Endothelial cell of umbilical vein (primary cell): ENCODE measurements around the gene NR2E1. TPM values are rescaled to one million over a fixed set of nuclear protein-coding genes. Genes with fewer than 3 reads are reported as not detected.

ENCODE experiments used
- BruUV-seq: library from RNA; stranded (reverse); fragments of 400-500 nt; replicated peaks from 2 replicates; lab custom pipeline; 2021; lab: Mats Ljungman, UMichigan
- CTCF ChIA-PET: fragments of 300-600, 350-600 bp; sonication (Branson Sonifier 250); formaldehyde crosslinking; loops from one replicate; lab custom pipeline; 2021; ENCODE audit warnings: antibody characterized with exemption, inconsistent platforms; lab: Charles Lee
- POLR2A ChIA-PET: fragments of 300-600, 350-600 bp; sonication (Branson Sonifier 250); formaldehyde crosslinking; loops from one replicate; lab custom pipeline; 2021; ENCODE audit warnings: antibody characterized with exemption, inconsistent platforms; lab: Charles Lee
- DNase-seq: peaks from one replicate; pipeline ENCODE4 v3.0.0-alpha.2; 2011; ENCODE audit warnings: low read depth, low spot score
- FAIRE-seq: peaks from 2 replicates; lab custom pipeline; 2011; peaks lifted over from hg19 to GRCh38; lab: Jason Lieb, UNC
- H2AFZ ChIP-seq: 2 replicates; pipeline ENCODE4 v1.6.0; 2012; ENCODE audit warnings: low read depth, low read length, control low read depth, inconsistent platforms
- H3K27ac ChIP-seq: 2 replicates; pipeline ENCODE4 v1.5.1; 2011; ENCODE audit warnings: low read depth, mild to moderate bottlenecking, control low read depth, low read length, moderate library complexity; ENCODE audit not compliant: insufficient read depth
- H3K27me3 ChIP-seq, 2 experiments: 2 replicates each; pipeline versions ENCODE4 v1.6.0 to v1.6.1; 2011; ENCODE audit warnings: low read length in 2 of 2, mixed read lengths in 1 of 2; ENCODE audit not compliant: control insufficient read depth in 2 of 2, insufficient read depth in 2 of 2
- H3K36me3 ChIP-seq, 2 experiments: 2 replicates in 1 of 2; 3 replicates in 1 of 2; pipeline ENCODE4 v1.5.1; 2011; ENCODE audit warnings: low read length in 2 of 2, mild to moderate bottlenecking in 1 of 2, moderate library complexity in 1 of 2; ENCODE audit not compliant: control insufficient read depth in 2 of 2, insufficient read depth in 2 of 2; ENCODE audit errors: extremely low read depth in 1 of 2
- H3K4me1 ChIP-seq: 3 replicates; pipeline ENCODE4 v1.5.1; 2011; ENCODE audit warnings: mild to moderate bottlenecking, low read length; ENCODE audit not compliant: control insufficient read depth, insufficient read depth; ENCODE audit errors: extremely low read depth
- H3K4me2 ChIP-seq: 2 replicates; pipeline ENCODE4 v1.6.1; 2011; ENCODE audit warnings: low read length, control low read depth, mixed read lengths; ENCODE audit not compliant: insufficient read depth
- H3K4me3 ChIP-seq, 3 experiments: fragments of 200-600 bp in 1 of 3; sonication (generic), shearing (Covaris generic) in 1 of 3; replicated peaks in 1 of 3; 2 replicates each; pipeline ENCODE4 v1.5.1; 2011 to 2016; ENCODE audit warnings: control low read depth in 3 of 3, low read length in 3 of 3, mild to moderate bottlenecking in 2 of 3, inconsistent platforms in 1 of 3, low read depth in 1 of 3, moderate library complexity in 1 of 3; ENCODE audit not compliant: insufficient read depth in 1 of 3
- H3K79me2 ChIP-seq: 2 replicates; pipeline ENCODE4 v1.6.0; 2012; ENCODE audit warnings: low read length, inconsistent platforms; ENCODE audit not compliant: control insufficient read depth, insufficient read depth
- H3K9ac ChIP-seq: replicated peaks from 2 replicates; pipeline ENCODE3; 2011; ENCODE audit warnings: low read length, control low read depth; ENCODE audit not compliant: insufficient read depth; ENCODE audit errors: extremely low read depth
- H3K9me1 ChIP-seq: replicated peaks from 3 replicates; pipeline ENCODE4 v1.6.0; 2011; ENCODE audit warnings: mild to moderate bottlenecking, low read length; ENCODE audit not compliant: control insufficient read depth, insufficient read depth; ENCODE audit errors: extremely low read depth
- H3K9me3 ChIP-seq: replicated peaks from 2 replicates; pipeline ENCODE4 v1.5.1; 2012; ENCODE audit warnings: low read length, inconsistent platforms; ENCODE audit not compliant: control insufficient read depth, insufficient read depth
- H4K20me1 ChIP-seq: replicated peaks from 2 replicates; pipeline ENCODE3; 2011; ENCODE audit warnings: mild to moderate bottlenecking, low read length; ENCODE audit not compliant: control insufficient read depth, insufficient read depth; ENCODE audit errors: extremely low read depth
- EZH2 ChIP-seq: IDR thresholded peaks from 2 replicates; pipeline ENCODE4 v1.6.1; 2012; ENCODE audit warnings: borderline replicate concordance, low read depth, mild to moderate bottlenecking, moderate library complexity, low read length, inconsistent platforms; ENCODE audit not compliant: severe bottlenecking
- FOS ChIP-seq: IDR thresholded peaks from 2 replicates; pipeline ENCODE4 v1.6.1; 2011; ENCODE audit warnings: mild to moderate bottlenecking, low read length, moderate library complexity, borderline replicate concordance; ENCODE audit not compliant: insufficient read depth
- GATA2 ChIP-seq: IDR thresholded peaks from 2 replicates; pipeline ENCODE4 v1.7.0; 2011; ENCODE audit warnings: low read depth, mild to moderate bottlenecking, moderate library complexity, mixed read lengths, low read length; ENCODE audit not compliant: insufficient read length, insufficient read depth
- JUN ChIP-seq: IDR thresholded peaks from 2 replicates; pipeline ENCODE4 v1.6.1; 2011; ENCODE audit warnings: borderline replicate concordance, low read depth; ENCODE audit not compliant: insufficient read length, insufficient read depth
- MYC ChIP-seq: IDR thresholded peaks from one replicate; pipeline ENCODE4 v1.6.1; 2011; ENCODE audit warnings: mild to moderate bottlenecking, low read depth, low read length
- POLR2A ChIP-seq: IDR thresholded peaks from 2 replicates; pipeline ENCODE4 v1.6.1; 2012; ENCODE audit warnings: low read depth, mild to moderate bottlenecking, control low read depth, low read length
- POLR2AphosphoS5 ChIP-seq: IDR thresholded peaks from 2 replicates; pipeline ENCODE4 v1.6.1; 2012; ENCODE audit warnings: low read depth, mild to moderate bottlenecking, control low read depth, low read length, moderate library complexity; ENCODE audit not compliant: insufficient read depth
- dilution Hi-C: fragments of 300-500 bp; cut with MboI; formaldehyde crosslinking; loops from one replicate; pipeline ENCODE4 v1.15.0; 2019; ENCODE audit warnings: low sequenced_read_pairs; ENCODE audit not compliant: extremely low pct_ligation_motif_present
- intact Hi-C: fragments of 100-400 bp; cut with micrococcal nuclease; formaldehyde crosslinking; loops from one replicate; pipeline ENCODE4 v1.10.0; 2022
- polyA plus RNA-seq, 4 experiments: library from polyadenylated mRNA; depleted of rRNA in 3 of 4; stranded (reverse) in 3 of 4; unstranded in 1 of 4; fragments of >200 nt; gene quantifications; 2 replicates each; pipeline versions ENCODE4 v1.2.1 to v1.2.3, GENCODE V29; 2011 to 2012; ENCODE audit warnings: missing spikeins in 1 of 4
- total RNA-seq: library from RNA; stranded (reverse); gene quantifications from 2 replicates; pipeline ENCODE4 v1.2.3, GENCODE V29; 2021
- TF ChIP-seq, protein P1 (sequence below): IDR thresholded peaks from 2 replicates; pipeline ENCODE4 v1.6.1; 2011; ENCODE audit not compliant: insufficient read depth, insufficient read length
- TF ChIP-seq, protein P2 (sequence below), 2 donors: IDR thresholded peaks; 1 replicate in 1 of 2; 2 replicates in 1 of 2; pipeline ENCODE4 v1.5.1; 2011; ENCODE audit warnings: low read length in 2 of 2, mild to moderate bottlenecking in 2 of 2, moderate library complexity in 2 of 2, control low read depth in 1 of 2, inconsistent platforms in 1 of 2, low read depth in 1 of 2; ENCODE audit not compliant: insufficient read depth in 1 of 2; ENCODE audit errors: extremely low read depth in 1 of 2

Gene NR2E1
- total and polyA plus RNA-seq, 2 donors (not counting 3 experiments of a cell fraction or from before 2014, with no cell fraction given): not detected

DNA sequence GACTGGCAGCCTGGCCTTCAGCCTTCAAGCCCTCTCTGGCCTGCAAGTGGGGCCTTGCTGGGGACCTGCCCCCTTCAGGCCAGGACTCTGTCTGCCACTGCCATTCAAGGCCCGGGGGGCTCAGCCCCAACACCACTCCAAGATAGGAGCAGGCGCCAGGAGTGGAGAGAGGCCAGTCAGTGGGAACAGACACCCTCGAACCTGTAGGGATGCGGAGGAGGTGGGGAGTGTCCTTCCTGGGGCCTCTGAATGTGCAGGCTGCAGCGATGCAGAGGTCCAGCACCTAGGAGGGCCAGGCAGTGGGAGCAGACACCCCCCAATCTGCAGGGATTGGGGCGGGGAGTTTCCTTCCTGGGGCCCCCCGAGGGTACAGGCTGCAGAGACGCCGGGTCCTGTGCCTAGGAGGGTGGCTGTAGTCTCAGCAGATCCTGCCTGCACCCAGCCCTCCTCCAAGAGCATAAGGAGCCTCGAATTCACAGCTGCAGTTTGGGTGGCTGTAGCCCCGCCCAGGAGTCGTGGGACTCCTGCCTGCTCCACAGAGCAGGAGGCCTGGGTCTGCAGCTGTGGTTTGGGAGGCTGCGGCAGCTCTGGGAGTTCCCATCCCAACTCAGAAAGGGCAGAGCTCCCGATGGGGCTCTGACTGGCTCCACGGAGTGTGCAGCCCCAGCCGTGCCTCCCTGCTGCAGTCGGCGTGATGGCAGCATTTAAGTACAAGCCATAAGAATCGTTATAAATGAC, 33.1 kb downstream of the NR2E1 start:
- no TSS peak for BruUV-seq
- Histone ChIP-seq H3K36me3 (no peaks in the 10 kb centered on the region), H3K4me3 (no peak overlapping the region), H3K9me3 (no peaks in the 10 kb centered on the region), H3K27me3 (no peaks in the 10 kb centered on the region), H2AFZ (no peak overlapping the region), H3K79me2 (no peaks in the 10 kb centered on the region), H3K9me1 (no peaks in the 10 kb centered on the region), H3K4me2 (no peak overlapping the region), H3K4me1 (no peaks in the 10 kb centered on the region), H3K9ac (no peak overlapping the region), H4K20me1 (no peaks in the 10 kb centered on the region), H3K27ac (no peak overlapping the region)
- FAIRE-seq (no peak), DNase-seq (no peak)
- POLR2A ChIA-PET: interaction anchor here (0.7 kb wide), 1 partner anchor 56 kb away, joined by 3 read pairs; no protein-coding TSS in a partner anchor
- intact Hi-C loops (no loop called here), dilution Hi-C loops (no loop called here)
- TF ChIP-seq GATA2 (no peak), POLR2A (no peak), MYC (no peak), FOS (no peak), JUN (no peak), POLR2AphosphoS5 (no peak), EZH2 (no peak)
- TF ChIP-seq, protein P1, sequence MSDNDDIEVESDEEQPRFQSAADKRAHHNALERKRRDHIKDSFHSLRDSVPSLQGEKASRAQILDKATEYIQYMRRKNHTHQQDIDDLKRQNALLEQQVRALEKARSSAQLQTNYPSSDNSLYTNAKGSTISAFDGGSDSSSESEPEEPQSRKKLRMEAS: no peak
- TF ChIP-seq, protein P2, sequence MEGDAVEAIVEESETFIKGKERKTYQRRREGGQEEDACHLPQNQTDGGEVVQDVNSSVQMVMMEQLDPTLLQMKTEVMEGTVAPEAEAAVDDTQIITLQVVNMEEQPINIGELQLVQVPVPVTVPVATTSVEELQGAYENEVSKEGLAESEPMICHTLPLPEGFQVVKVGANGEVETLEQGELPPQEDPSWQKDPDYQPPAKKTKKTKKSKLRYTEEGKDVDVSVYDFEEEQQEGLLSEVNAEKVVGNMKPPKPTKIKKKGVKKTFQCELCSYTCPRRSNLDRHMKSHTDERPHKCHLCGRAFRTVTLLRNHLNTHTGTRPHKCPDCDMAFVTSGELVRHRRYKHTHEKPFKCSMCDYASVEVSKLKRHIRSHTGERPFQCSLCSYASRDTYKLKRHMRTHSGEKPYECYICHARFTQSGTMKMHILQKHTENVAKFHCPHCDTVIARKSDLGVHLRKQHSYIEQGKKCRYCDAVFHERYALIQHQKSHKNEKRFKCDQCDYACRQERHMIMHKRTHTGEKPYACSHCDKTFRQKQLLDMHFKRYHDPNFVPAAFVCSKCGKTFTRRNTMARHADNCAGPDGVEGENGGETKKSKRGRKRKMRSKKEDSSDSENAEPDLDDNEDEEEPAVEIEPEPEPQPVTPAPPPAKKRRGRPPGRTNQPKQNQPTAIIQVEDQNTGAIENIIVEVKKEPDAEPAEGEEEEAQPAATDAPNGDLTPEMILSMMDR (IDR thresholded peaks at IDR 0.05; ENCODE audit: extremely low read depth in 1 of 2, insufficient read depth in 1 of 2, low read depth in 1 of 2, low read length in 2 of 2): no peak
- CTCF ChIA-PET: interaction anchor here (1.6 to 2.2 kb wide), 2 partner anchors 9 to 293 kb away, joined by 7 to 15 read pairs; no protein-coding TSS in a partner anchor
